NB4 (cell line): ENCODE measurements around the gene MYLK.

Experiments used
- DNase-seq: peaks from one replicate; pipeline ENCODE4 v3.0.0; 2010; ENCODE audit warnings: low read depth
- H3K4me3 ChIP-seq: one replicate; pipeline ENCODE4 v1.5.1; 2011; ENCODE audit warnings: mild to moderate bottlenecking, low read depth, low read length, moderate library complexity
- CTCF ChIP-seq: IDR thresholded peaks from one replicate; pipeline ENCODE4 v1.5.1; 2012; ENCODE audit warnings: low read depth, low read length
- MAX ChIP-seq: IDR thresholded peaks from 2 replicates; pipeline ENCODE4 v1.6.1; 2011; ENCODE audit warnings: low read depth, low read length
- MYC ChIP-seq: IDR thresholded peaks from 2 replicates; pipeline ENCODE4 v1.6.1; 2011; ENCODE audit warnings: low read depth, low read length
- POLR2A ChIP-seq: IDR thresholded peaks from 2 replicates; pipeline ENCODE4 v1.6.1; 2011; ENCODE audit warnings: mild to moderate bottlenecking; ENCODE audit not compliant: insufficient read length; ENCODE audit errors: extremely low read depth

MYLK gene

GRCh38 chr3:123773681-123774431 is 110.3 kb downstream of the MYLK start:
- no peak for TF ChIP-seq MYC
- TF ChIP-seq POLR2A = no peak
- TF ChIP-seq CTCF = no peak
- TF ChIP-seq MAX = no peak
- H3K4me3 ChIP-seq = no peak overlapping the region
- no peak for DNase-seq

GRCh38 chr3:123769356-123769743 is 114.8 kb downstream of the MYLK start:
- TF ChIP-seq MYC (no peak), MAX (no peak), CTCF (no peak), POLR2A (no peak)
- no peak for DNase-seq
- no peak overlapping the region for H3K4me3 ChIP-seq

GRCh38 chr3:123768480-123769355 is 115.4 kb downstream of the MYLK start:
- no peak overlapping the region for H3K4me3 ChIP-seq
- DNase-seq = no peak
- no peak for TF ChIP-seq MAX

- no peak overlapping the region for H3K4me3 ChIP-seq
- TF ChIP-seq MAX = no peak
- TF ChIP-seq POLR2A = no peak
- TF ChIP-seq CTCF = no peak
- DNase-seq = no peak
Observed at GRCh38 chr3:123767564-123768292, 116.4 kb downstream of the MYLK start.

GRCh38 chr3:123767009-123767372 is 117.1 kb downstream of the MYLK start:
- no peak for TF ChIP-seq MAX
- TF ChIP-seq CTCF = no peak
- TF ChIP-seq MYC = no peak
- no peak for TF ChIP-seq POLR2A
- DNase-seq = no peak
- H3K4me3 ChIP-seq = no peak overlapping the region
